IMR-90 (cell line): Measurements from ENCODE around the gene PTPN11. TPM values are rescaled to one million over a fixed set of nuclear protein-coding genes. Genes with fewer than 3 reads are reported as not detected.

Experiments
- ATAC-seq: fragments of 200-7000 bp; cut with Tn5 transposase; 2 replicates; pipeline ENCODE4 v1.9.1; 2020; ENCODE audit warnings: low read depth, mild to moderate bottlenecking, moderate library complexity
- BruUV-seq: library from RNA; stranded (reverse); fragments of 400-500 nt; replicated peaks from 2 replicates; lab custom pipeline; 2021; lab: Mats Ljungman, UMichigan
- CTCF ChIA-PET: fragments of 300-600 bp; formaldehyde crosslinking; extraction: SDS; loops from one replicate; lab custom pipeline; 2021; ENCODE audit warnings: antibody characterized with exemption; lab: Yijun Ruan, JAX
- POLR2A ChIA-PET: fragments of 300-600 bp; sonication (Branson Sonifier 250); formaldehyde crosslinking; loops from one replicate; lab custom pipeline; 2022; ENCODE audit warnings: antibody characterized with exemption; ENCODE audit not compliant: unreplicated experiment; lab: Charles Lee
- DNase-seq: peaks from one replicate; pipeline ENCODE4 v3.0.0; 2013
- H2AFZ ChIP-seq: replicated peaks from 2 replicates; pipeline ENCODE3; 2013; ENCODE audit warnings: low read length, mild to moderate bottlenecking; ENCODE audit not compliant: poor library complexity
- H2AK5ac ChIP-seq: 2 replicates; pipeline ENCODE4 v1.6.1; 2013; ENCODE audit warnings: low read depth, low read length, inconsistent platforms
- H2AK9ac ChIP-seq: replicated peaks from 2 replicates; pipeline ENCODE3; 2013; ENCODE audit warnings: mild to moderate bottlenecking, low read depth, low read length, moderate library complexity; ENCODE audit not compliant: poor library complexity
- H2BK120ac ChIP-seq: 2 replicates; pipeline ENCODE4 v1.6.1; 2013; ENCODE audit warnings: low read depth, low read length, inconsistent platforms
- H2BK15ac ChIP-seq: 3 replicates; pipeline ENCODE4 v1.6.1; 2013; ENCODE audit warnings: low read depth, low read length, inconsistent platforms
- H2BK20ac ChIP-seq: 2 replicates; pipeline ENCODE4 v1.6.1; 2013; ENCODE audit warnings: low read depth, mild to moderate bottlenecking, inconsistent platforms, low read length, moderate library complexity
- H2BK5ac ChIP-seq: 2 replicates; pipeline ENCODE4 v1.6.1; 2013; ENCODE audit warnings: mild to moderate bottlenecking, low read depth, low read length, inconsistent platforms; ENCODE audit not compliant: poor library complexity, severe bottlenecking
- H3K14ac ChIP-seq: replicated peaks from 2 replicates; pipeline ENCODE4 v1.6.1; 2013; ENCODE audit warnings: low read depth, low read length, inconsistent platforms
- H3K18ac ChIP-seq: 2 replicates; pipeline ENCODE4 v1.6.1; 2013; ENCODE audit warnings: low read depth, low read length, control low read depth
- H3K23ac ChIP-seq: 2 replicates; pipeline ENCODE4 v1.6.1; 2013; ENCODE audit warnings: low read depth, low read length, inconsistent platforms
- H3K27ac ChIP-seq: 2 replicates; pipeline ENCODE4 v1.5.1; 2013; ENCODE audit warnings: mild to moderate bottlenecking, control low read depth, low read length; ENCODE audit not compliant: insufficient read depth
- H3K27me3 ChIP-seq: 2 replicates; pipeline ENCODE4 v1.6.1; 2013; ENCODE audit warnings: low read length; ENCODE audit not compliant: control insufficient read depth, insufficient read depth
- H3K36me3 ChIP-seq: 2 replicates; pipeline ENCODE4 v1.6.1; 2013; ENCODE audit warnings: low read length, mixed read lengths; ENCODE audit not compliant: control insufficient read depth, insufficient read depth
- H3K4ac ChIP-seq: 2 replicates; pipeline ENCODE4 v1.6.1; 2013; ENCODE audit warnings: low read depth, low read length, inconsistent platforms
- H3K4me1 ChIP-seq: 2 replicates; pipeline ENCODE4 v1.6.1; 2013; ENCODE audit warnings: low read length, mixed read lengths; ENCODE audit not compliant: control insufficient read depth, insufficient read depth
- H3K4me2 ChIP-seq: 2 replicates; pipeline ENCODE4 v1.6.1; 2013; ENCODE audit warnings: low read depth, mild to moderate bottlenecking, control low read depth, low read length, moderate library complexity
- H3K4me3 ChIP-seq: 2 replicates; pipeline ENCODE4 v1.5.1; 2013; ENCODE audit warnings: low read depth, mild to moderate bottlenecking, control low read depth, low read length, moderate library complexity; ENCODE audit not compliant: insufficient read depth
- H3K56ac ChIP-seq: 2 replicates; pipeline ENCODE4 v1.6.1; 2013; ENCODE audit warnings: low read length, inconsistent platforms; ENCODE audit not compliant: insufficient read depth; ENCODE audit errors: extremely low read depth
- H3K79me1 ChIP-seq, 2 experiments: 2 replicates each; pipeline ENCODE4 v1.6.1; 2013; ENCODE audit warnings: low read length in 2 of 2, inconsistent platforms in 1 of 2, low read depth in 1 of 2
- H3K9ac ChIP-seq: 2 replicates; pipeline ENCODE4 v1.6.1; 2013; ENCODE audit warnings: low read depth, low read length, control low read depth
- H3K9me1 ChIP-seq: 2 replicates; pipeline ENCODE4 v1.6.1; 2013; ENCODE audit warnings: low read length, inconsistent platforms; ENCODE audit not compliant: insufficient read depth
- H3K9me3 ChIP-seq: 2 replicates; pipeline ENCODE4 v1.6.1; 2013; ENCODE audit warnings: low read length; ENCODE audit not compliant: control insufficient read depth, insufficient read depth
- H4K20me1 ChIP-seq: 2 replicates; pipeline ENCODE4 v1.6.1; 2013; ENCODE audit warnings: low read length, inconsistent platforms; ENCODE audit not compliant: insufficient read depth
- H4K5ac ChIP-seq: 2 replicates; pipeline ENCODE4 v1.6.1; 2013; ENCODE audit warnings: mild to moderate bottlenecking, low read depth, low read length, control low read depth
- H4K8ac ChIP-seq, 2 experiments: 2 replicates each; pipeline ENCODE4 v1.6.1; 2013; ENCODE audit warnings: low read depth in 2 of 2, low read length in 2 of 2, control low read depth in 1 of 2, inconsistent platforms in 1 of 2
- H4K91ac ChIP-seq: 2 replicates; pipeline ENCODE4 v1.6.1; 2013; ENCODE audit warnings: low read depth, low read length, inconsistent platforms; ENCODE audit not compliant: insufficient read depth
- BHLHE40 ChIP-seq: fragments of 150-350 bp; IDR thresholded peaks from 2 replicates; pipeline ENCODE4 v1.6.1; 2016; ENCODE audit warnings: mild to moderate bottlenecking, low read depth, low read length
- CEBPB ChIP-seq: IDR thresholded peaks from 2 replicates; pipeline ENCODE4 v1.6.1; 2012; ENCODE audit warnings: low read depth, low read length, improper control_type of control experiment
- CHD1 ChIP-seq: IDR thresholded peaks from 2 replicates; pipeline ENCODE4 v1.6.1; 2012; ENCODE audit warnings: low read depth, low read length, improper control_type of control experiment
- CTCF ChIP-seq: conservative IDR thresholded peaks from 2 replicates; pipeline ENCODE4 v1.5.1; 2012; ENCODE audit warnings: mild to moderate bottlenecking, low read depth, low read length, improper control_type of control experiment
- ELK1 ChIP-seq: fragments of 150-350 bp; IDR thresholded peaks from 2 replicates; pipeline ENCODE4 v1.6.1; 2016; ENCODE audit warnings: low read depth, mild to moderate bottlenecking, low read length, moderate library complexity, borderline replicate concordance
- FOS ChIP-seq: fragments of 150-350 bp; IDR thresholded peaks from 2 replicates; pipeline ENCODE4 v1.6.1; 2016; ENCODE audit warnings: low read depth, low read length
- MAFK ChIP-seq: IDR thresholded peaks from 2 replicates; pipeline ENCODE4 v1.6.1; 2012; ENCODE audit warnings: low read depth, low read length, improper control_type of control experiment
- MAZ ChIP-seq: IDR thresholded peaks from 2 replicates; pipeline ENCODE4 v1.6.1; 2012; ENCODE audit warnings: low read depth, mild to moderate bottlenecking, low read length, improper control_type of control experiment, moderate library complexity, borderline replicate concordance
- MXI1 ChIP-seq: IDR thresholded peaks from 2 replicates; pipeline ENCODE4 v1.6.1; 2012; ENCODE audit warnings: low read depth, mild to moderate bottlenecking, low read length, moderate library complexity, borderline replicate concordance
- NFE2L2 ChIP-seq: fragments of 150-350 bp; IDR thresholded peaks from 2 replicates; pipeline ENCODE4 v1.6.1; 2016; ENCODE audit warnings: low read depth, mild to moderate bottlenecking, low read length
- POLR2A ChIP-seq: IDR thresholded peaks from 2 replicates; pipeline ENCODE4 v1.6.1; 2012; ENCODE audit warnings: mild to moderate bottlenecking, low read depth, low read length
- RAD21 ChIP-seq: IDR thresholded peaks from 2 replicates; pipeline ENCODE4 v1.6.1; 2012; ENCODE audit warnings: low read length, improper control_type of control experiment
- RCOR1 ChIP-seq: IDR thresholded peaks from 2 replicates; pipeline ENCODE4 v1.6.1; 2012; ENCODE audit warnings: mild to moderate bottlenecking, low read length, improper control_type of control experiment; ENCODE audit not compliant: insufficient replicate concordance
- RFX5 ChIP-seq: IDR thresholded peaks from 2 replicates; pipeline ENCODE4 v1.8.0; 2012; ENCODE audit warnings: low read depth, mild to moderate bottlenecking, low read length, moderate library complexity
- SMC3 ChIP-seq: fragments of 150-350 bp; IDR thresholded peaks from 2 replicates; pipeline ENCODE4 v1.6.1; 2016; ENCODE audit warnings: low read depth, mild to moderate bottlenecking, antibody characterized with exemption, low read length, moderate library complexity
- USF2 ChIP-seq: fragments of 150-350 bp; IDR thresholded peaks from 2 replicates; pipeline ENCODE4 v1.6.1; 2017; ENCODE audit warnings: mild to moderate bottlenecking, antibody characterized with exemption, low read length, low read depth
- whole genome bisulfite sequencing, 2 experiments: methylation state at CpG; one replicate each; pipeline versions ENCODE4 v1.1.5 to v1.1.7; 2013; ENCODE audit warnings: missing lambda C conversion rate in 2 of 2; ENCODE audit not compliant: insufficient read length in 1 of 2; ENCODE audit errors: extremely low coverage in 2 of 2; 5-methylcytosine and 5-hydroxymethylcytosine counted together
- dilution Hi-C: fragments of 300-500 bp; cut with HindIII; formaldehyde crosslinking; loops from one replicate; pipeline ENCODE4 v1.14.3; 2018; ENCODE audit warnings: low sequenced_read_pairs; ENCODE audit not compliant: unreplicated experiment
- in situ Hi-C: fragments of 300-500 bp; cut with MboI; formaldehyde crosslinking; loops from 3 replicates; pipeline ENCODE4 v1.14.3; 2019; ENCODE audit warnings: low sequenced_read_pairs, inconsistent platforms, mixed read lengths
- intact Hi-C: fragments of 100-400 bp; cut with micrococcal nuclease; formaldehyde crosslinking; loops from 2 replicates; pipeline ENCODE4 v1.10.0; 2022
- polyA plus RNA-seq, 3 experiments: library from polyadenylated mRNA; depleted of rRNA; stranded (reverse); fragments of >200 nt; gene quantifications; 2 replicates each; pipeline ENCODE4 v1.2.3, GENCODE V29; 2012; ENCODE audit warnings: low replicate concordance in 1 of 3
- total RNA-seq: library from RNA; depleted of rRNA; stranded (reverse); fragments of >200 nt; gene quantifications from 2 replicates; pipeline ENCODE4 v1.2.3, GENCODE V29; 2012

Gene PTPN11
- total and polyA plus RNA-seq, 2 of the 4 experiments (the other 2 are of a cell fraction): 52.9 to 135 TPM

GRCh38 chr12:112447106-112447505 lies 28.4 kb downstream of the PTPN11 start:
- Histone ChIP-seq H3K4me3 (no peak overlapping the region), H3K4me1 (no peaks in the 10 kb centered on the region), H3K4me2 (no peak overlapping the region), H4K8ac (no peak overlapping the region), H4K91ac (no peak overlapping the region), H3K27me3 (no peaks in the 10 kb centered on the region), H2BK120ac (no peak overlapping the region), H2BK20ac (no peak overlapping the region), H3K9me1 (no peaks in the 10 kb centered on the region), H3K56ac (no peak overlapping the region), H4K20me1 (peaks cover 7% of the 10 kb centered on the region), H2AK5ac (no peak overlapping the region), H2BK5ac (no peak overlapping the region), H3K79me1 (peaks cover 23 to 27% of the 10 kb centered on the region in 2 experiments), H3K36me3 (peaks cover 15% of the 10 kb centered on the region), H3K9ac (no peak overlapping the region), H3K23ac (no peak overlapping the region), H2AFZ (no peak overlapping the region), H4K5ac (no peak overlapping the region), H3K9me3 (no peaks in the 10 kb centered on the region), H2AK9ac (no peak overlapping the region), H3K14ac (no peak overlapping the region), H3K4ac (no peak overlapping the region), H2BK15ac (no peak overlapping the region), H3K27ac (no peak overlapping the region), H3K18ac (no peak overlapping the region)
- BruUV-seq: no TSS peak
- in situ Hi-C loops: no loop called here
- CTCF ChIA-PET: interaction anchor here (0.6 kb wide), 1 partner anchor 133 kb away, joined by 4 read pairs; no protein-coding TSS in a partner anchor
- no peak for TF ChIP-seq POLR2A
- TF ChIP-seq RAD21: no peak
- no peak for TF ChIP-seq FOS
- TF ChIP-seq MAFK: no peak
- TF ChIP-seq ELK1: no peak
- no peak for TF ChIP-seq MXI1
- TF ChIP-seq CTCF: no peak
- no peak for TF ChIP-seq MAZ
- TF ChIP-seq BHLHE40: no peak
- no peak for TF ChIP-seq CHD1
- TF ChIP-seq NFE2L2: no peak
- TF ChIP-seq USF2: no peak
- TF ChIP-seq RFX5: no peak
- no peak for TF ChIP-seq CEBPB
- TF ChIP-seq SMC3: no peak
- no peak for TF ChIP-seq RCOR1
- ATAC-seq (no peak), DNase-seq (no peak)
- no CpG with 5 or more reads among the region's 3 CpGs for WGBS, 2 experiments
- intact Hi-C loops: no loop called here
- POLR2A ChIA-PET: no interaction called here
- dilution Hi-C loops: no loop called here
